IPS DF 6.9 (cell line): ENCODE results near the gene ETV3L.

Source experiments
- DNase-seq: peaks from one replicate; pipeline ENCODE4 v3.0.0-alpha.2; 2013; ENCODE audit warnings: low read depth, low spot score
- H3K27ac ChIP-seq: one replicate; pipeline ENCODE4 v1.5.1; 2013; ENCODE audit warnings: low read length, control low read depth
- H3K27me3 ChIP-seq: 2 replicates; pipeline ENCODE4 v1.6.1; 2013; ENCODE audit warnings: mild to moderate bottlenecking, low read length; ENCODE audit not compliant: control insufficient read depth, insufficient read depth
- H3K36me3 ChIP-seq: 2 replicates; pipeline ENCODE4 v1.6.1; 2013; ENCODE audit warnings: low read length; ENCODE audit not compliant: control insufficient read depth, insufficient read depth
- H3K4me1 ChIP-seq: 2 replicates; pipeline ENCODE4 v1.6.1; 2013; ENCODE audit warnings: low read length; ENCODE audit not compliant: control insufficient read depth, insufficient read depth
- H3K4me3 ChIP-seq: 2 replicates; pipeline ENCODE4 v1.5.1; 2013; ENCODE audit warnings: mild to moderate bottlenecking, low read length
- H3K9me3 ChIP-seq: 2 replicates; pipeline ENCODE4 v1.6.1; 2013; ENCODE audit warnings: low read length, inconsistent platforms; ENCODE audit not compliant: control insufficient read depth, insufficient read depth
- WGBS: extraction: QIAGEN DNeasy Blood & Tissue Kit; methylation state at CpG from one replicate; pipeline ENCODE4 v1.1.7; 2013; ENCODE audit warnings: mixed read lengths, missing lambda C conversion rate; ENCODE audit not compliant: insufficient read length, insufficient coverage; 5-methylcytosine and 5-hydroxymethylcytosine counted together

Gene ETV3L

GRCh38 chr1:157099633-157100009, at the start of gene ETV3L:
Gene ETV3L (minus strand): TSS chr1:157099808. CDS start chr1:157099523, 285 bp downstream.
- Histone ChIP-seq H3K36me3 (no peaks in the 10 kb centered on the region), H3K4me3 (no peak within 1 kb of the TSS), H3K9me3 (no peaks in the 10 kb centered on the region), H3K27me3 (no peaks in the 10 kb centered on the region), H3K4me1 (no peaks in the 10 kb centered on the region), H3K27ac (no peak within 1 kb of the TSS)
- no peak for DNase-seq
- WGBS = no CpG with 5 or more reads among the region's 3 CpGs

GRCh38 chr1:157147906-157148700, 48.5 kb upstream of the ETV3L start:
- no peaks in the 10 kb centered on the region for H3K36me3 ChIP-seq
- H3K27me3 ChIP-seq = no peaks in the 10 kb centered on the region
- no peak for DNase-seq
- no peak overlapping the region for H3K4me3 ChIP-seq
- no peaks in the 10 kb centered on the region for H3K9me3 ChIP-seq
- no peak overlapping the region for H3K27ac ChIP-seq
- 0 out of 2 replicates have a peak, but pooled peaks cover 1% of the 10 kb centered on the region for H3K4me1 ChIP-seq
- WGBS = no CpG with 5 or more reads among the region's 10 CpGs

- no peaks in the 10 kb centered on the region for H3K36me3 ChIP-seq
- H3K27me3 ChIP-seq = no peaks in the 10 kb centered on the region
- no CpG with 5 or more reads among the region's 1 CpG for WGBS
- 0 out of 2 replicates have a peak, but pooled peaks cover 1% of the 10 kb centered on the region for H3K4me1 ChIP-seq
- no peak overlapping the region for H3K27ac ChIP-seq
- H3K9me3 ChIP-seq = no peaks in the 10 kb centered on the region
- H3K4me3 ChIP-seq = no peak overlapping the region
- DNase-seq = no peak
Measured at GRCh38 chr1:157147037-157147436, 47.4 kb upstream of the ETV3L start.

- Histone ChIP-seq H3K4me3 (no peak overlapping the region), H3K27ac (no peak overlapping the region), H3K36me3 (no peaks in the 10 kb centered on the region), H3K9me3 (no peaks in the 10 kb centered on the region), H3K27me3 (no peaks in the 10 kb centered on the region), H3K4me1 (0 out of 2 replicates have a peak, but pooled peaks cover 1% of the 10 kb centered on the region)
- no CpG with 5 or more reads among the region's 3 CpGs for WGBS
- no peak for DNase-seq
Measured at GRCh38 chr1:157146244-157146643, 46.6 kb upstream of the ETV3L start.

GRCh38 chr1:157145076-157145475, 45.5 kb upstream of the ETV3L start:
- no peaks in the 10 kb centered on the region for H3K27me3 ChIP-seq
- 0 out of 2 replicates have a peak, but pooled peaks cover 1% of the 10 kb centered on the region for H3K4me1 ChIP-seq
- H3K9me3 ChIP-seq = no peaks in the 10 kb centered on the region
- no peaks in the 10 kb centered on the region for H3K36me3 ChIP-seq
- H3K27ac ChIP-seq = no peak overlapping the region
- WGBS = no CpG with 5 or more reads among the region's 1 CpG
- no peak overlapping the region for H3K4me3 ChIP-seq
- no peak for DNase-seq

- no peaks in the 10 kb centered on the region; the same call in 1 of the 2 replicates for H3K4me1 ChIP-seq
- WGBS = no CpG with 5 or more reads among the region's 1 CpG
Measured at GRCh38 chr1:157144509-157144908, 44.9 kb upstream of the ETV3L start.

GRCh38 chr1:157142765-157143423, 43.3 kb upstream of the ETV3L start:
- no peaks in the 10 kb centered on the region for H3K9me3 ChIP-seq
- H3K4me1 ChIP-seq = no peaks in the 10 kb centered on the region; the same call in 1 of the 2 replicates
- no CpG with 5 or more reads among the region's 3 CpGs for WGBS
- no peaks in the 10 kb centered on the region for H3K36me3 ChIP-seq
- H3K4me3 ChIP-seq = no peak overlapping the region
- no peaks in the 10 kb centered on the region for H3K27me3 ChIP-seq
- no peak overlapping the region for H3K27ac ChIP-seq
- no peak for DNase-seq

More at GRCh38 chr1:157144509-157144908, 44.9 kb upstream of the ETV3L start:
- Histone ChIP-seq H3K9me3 (no peaks in the 10 kb centered on the region), H3K4me3 (no peak overlapping the region), H3K27me3 (no peaks in the 10 kb centered on the region), H3K27ac (no peak overlapping the region), H3K36me3 (no peaks in the 10 kb centered on the region)
- no peak for DNase-seq

- no peaks in the 10 kb centered on the region for H3K27me3 ChIP-seq
- no peaks in the 10 kb centered on the region; the same call in 1 of the 2 replicates for H3K4me1 ChIP-seq
- H3K27ac ChIP-seq = no peak overlapping the region
- no peak overlapping the region for H3K4me3 ChIP-seq
- H3K36me3 ChIP-seq = no peaks in the 10 kb centered on the region
- DNase-seq = no peak
- H3K9me3 ChIP-seq = no peaks in the 10 kb centered on the region
- no CpG with 5 or more reads among the region's 2 CpGs for WGBS
Measured at GRCh38 chr1:157142201-157142600, 42.6 kb upstream of the ETV3L start.

GRCh38 chr1:157141212-157141855, 41.7 kb upstream of the ETV3L start:
- H3K4me1 ChIP-seq = no peaks in the 10 kb centered on the region; the same call in 1 of the 2 replicates

GRCh38 chr1:157140063-157140588, 40.5 kb upstream of the ETV3L start:
- H3K27ac ChIP-seq = no peak overlapping the region
- DNase-seq = no peak
- no peak overlapping the region for H3K4me3 ChIP-seq
- WGBS = no CpG with 5 or more reads among the region's 2 CpGs
- no peaks in the 10 kb centered on the region for H3K27me3 ChIP-seq
- no peaks in the 10 kb centered on the region; the same call in 1 of the 2 replicates for H3K4me1 ChIP-seq
- no peaks in the 10 kb centered on the region for H3K9me3 ChIP-seq
- peaks cover 3% of the 10 kb centered on the region; the same call in 1 of the 2 replicates for H3K36me3 ChIP-seq

More at GRCh38 chr1:157141212-157141855, 41.7 kb upstream of the ETV3L start:
- no peaks in the 10 kb centered on the region for H3K36me3 ChIP-seq
- WGBS = no CpG with 5 or more reads among the region's 4 CpGs
- H3K27ac ChIP-seq = no peak overlapping the region
- no peaks in the 10 kb centered on the region for H3K27me3 ChIP-seq
- no peak overlapping the region for H3K4me3 ChIP-seq
- no peaks in the 10 kb centered on the region for H3K9me3 ChIP-seq
- no peak for DNase-seq
